ENCODE data around the gene NADK2.

Gene NADK2

DNA sequence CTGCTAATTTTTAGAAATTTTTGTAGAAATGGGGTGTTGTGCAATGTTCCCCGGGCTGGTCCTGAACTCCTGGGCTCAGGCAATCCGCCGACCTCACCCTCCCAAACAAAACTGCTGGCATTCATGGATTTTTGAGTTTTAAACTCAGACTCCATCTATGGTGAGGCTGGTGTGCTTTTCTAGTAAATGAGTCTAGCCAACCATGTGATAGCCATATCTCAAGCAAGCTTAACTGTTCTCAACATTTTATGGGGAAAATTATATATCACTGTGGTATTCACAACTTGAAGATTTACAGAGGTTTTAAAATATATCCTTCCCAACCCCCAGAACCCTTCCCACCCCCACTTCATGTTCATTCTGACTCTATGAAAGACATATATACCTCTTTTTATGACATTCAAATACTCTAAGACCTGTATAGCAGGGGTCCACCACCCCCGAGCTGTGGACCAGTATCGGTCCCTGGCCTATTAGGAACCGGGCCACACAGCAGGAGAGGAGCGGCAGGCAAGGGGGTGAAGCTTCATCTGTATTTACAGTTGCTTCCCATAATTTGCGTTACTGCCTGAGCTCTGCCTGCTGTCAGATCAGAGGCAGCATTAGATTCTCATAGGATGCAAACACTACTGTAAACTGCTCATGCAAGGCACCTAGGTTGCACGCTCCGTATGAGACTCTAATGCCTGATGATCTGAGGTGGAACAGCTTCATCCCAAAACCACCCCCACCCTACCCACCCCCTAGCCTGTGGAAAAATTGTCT lies 4.5 kb upstream of the NADK2 start:
- DNase-seq: no peak

GRCh38 chr5:36244076-36244475 lies 2.4 kb upstream of the NADK2 start:
- DNase-seq: no peak

GRCh38 chr5:36243653-36244052 lies 1.9 kb upstream of the NADK2 start:
- no peak for DNase-seq

GRCh38 chr5:36242534-36243485 lies 1.1 kb upstream of the NADK2 start:
- DNase-seq: peak in 1 of 2 experiments; percentile 22

DNA sequence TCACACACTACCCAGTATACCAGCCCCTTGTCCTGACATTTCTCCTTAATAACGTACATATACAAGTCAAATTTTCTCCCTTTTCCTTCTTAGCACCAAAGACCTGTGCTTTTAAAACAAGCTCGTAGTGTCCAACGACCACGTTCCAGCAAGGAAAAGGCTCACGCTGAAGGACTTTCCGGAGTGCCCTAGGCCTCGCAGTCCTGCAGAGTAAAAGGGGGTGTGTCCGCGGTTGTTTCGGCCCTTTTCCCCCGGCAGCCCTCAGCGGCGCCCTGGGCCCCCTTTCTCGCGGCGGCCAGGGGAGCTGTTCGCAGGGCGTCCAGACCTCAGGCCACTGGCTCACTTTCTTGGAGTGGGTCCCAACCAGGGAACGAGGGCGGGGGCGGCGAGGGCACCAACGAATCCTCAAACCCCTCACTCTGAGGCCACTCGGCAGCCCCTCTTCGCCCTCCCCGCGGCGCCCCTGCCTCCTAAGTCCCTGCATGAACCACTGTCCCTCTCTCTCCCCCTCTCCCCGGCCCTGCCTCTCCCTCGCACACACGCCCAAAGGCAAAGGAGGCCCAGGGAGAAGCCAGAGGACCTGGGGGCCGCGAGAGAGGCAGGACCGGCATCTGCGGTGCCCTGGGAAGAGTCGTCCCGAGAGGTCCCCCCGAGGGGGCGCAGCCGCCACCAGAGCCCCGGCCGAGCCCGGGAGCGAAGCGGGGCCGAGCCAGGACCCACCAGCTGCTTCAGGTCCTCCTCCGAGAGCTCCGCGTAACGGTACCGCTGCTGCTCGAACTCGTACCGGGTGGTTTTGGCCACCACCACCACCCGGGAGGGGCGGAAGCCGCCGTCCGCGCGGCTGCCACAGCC lies 720 bp downstream of the NADK2 start:
- DNase-seq: peak; percentile 41 to 47

- no peak for DNase-seq
These were observed 2.1 kb downstream of the NADK2 start for GRCh38 chr5:36239370-36240293.

GRCh38 chr5:36238502-36239295 lies 3.0 kb downstream of the NADK2 start:
- DNase-seq: no peak

- DNase-seq: no peak
These were observed 4.0 kb downstream of the NADK2 start for GRCh38 chr5:36237751-36238150.

- no peak for DNase-seq
These were observed 4.9 kb downstream of the NADK2 start for GRCh38 chr5:36236801-36237200.

DNA sequence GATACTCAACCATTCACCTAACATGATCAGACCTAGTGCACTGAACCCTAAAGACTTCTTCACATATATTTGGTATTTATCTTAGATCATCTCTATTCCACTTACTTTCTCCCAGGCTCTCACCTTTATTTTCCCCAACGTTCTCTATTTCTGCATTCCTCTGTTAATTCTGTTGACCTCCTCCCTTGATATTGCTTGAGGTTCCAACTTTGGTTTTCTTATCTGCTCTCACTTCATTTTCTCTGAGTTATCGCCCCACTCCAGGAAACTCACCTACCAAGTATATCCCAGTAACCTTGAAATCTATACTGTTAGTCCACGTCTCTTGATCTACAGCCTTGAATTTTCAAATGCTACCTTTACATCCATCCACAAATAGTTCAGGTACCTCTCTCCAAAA lies 9.2 kb downstream of the NADK2 start:
- DNase-seq: no peak

DNA sequence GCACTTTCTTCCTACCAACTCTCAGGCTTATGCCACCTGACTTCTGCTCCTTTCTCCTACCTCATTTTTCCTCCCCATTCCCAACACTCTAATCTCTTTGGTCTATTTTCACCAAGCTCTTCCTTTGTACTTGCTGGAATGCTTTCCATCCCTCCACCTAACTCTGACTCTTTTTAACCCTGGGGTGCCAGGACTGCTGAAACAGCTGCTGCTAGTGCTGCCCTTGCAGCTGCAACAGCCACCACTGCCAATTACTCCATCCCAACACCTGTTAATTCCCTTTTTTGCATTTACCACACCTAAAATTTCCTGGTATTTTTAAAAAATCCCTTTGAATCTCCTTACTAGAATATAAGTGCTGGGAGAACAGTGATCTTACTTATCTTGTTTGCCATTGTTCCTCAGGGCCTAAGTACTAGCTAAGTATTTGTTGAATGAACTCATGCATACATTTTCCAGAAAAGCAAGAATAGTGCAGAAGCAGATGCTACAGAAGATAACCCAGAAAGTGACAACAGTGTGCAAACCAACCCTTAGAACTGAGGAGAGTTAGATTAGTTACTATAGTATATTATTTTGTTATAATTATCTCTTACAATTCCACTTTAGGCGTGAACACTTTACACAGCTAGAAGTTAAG lies 11.5 kb downstream of the NADK2 start:
- no peak for DNase-seq

DNA sequence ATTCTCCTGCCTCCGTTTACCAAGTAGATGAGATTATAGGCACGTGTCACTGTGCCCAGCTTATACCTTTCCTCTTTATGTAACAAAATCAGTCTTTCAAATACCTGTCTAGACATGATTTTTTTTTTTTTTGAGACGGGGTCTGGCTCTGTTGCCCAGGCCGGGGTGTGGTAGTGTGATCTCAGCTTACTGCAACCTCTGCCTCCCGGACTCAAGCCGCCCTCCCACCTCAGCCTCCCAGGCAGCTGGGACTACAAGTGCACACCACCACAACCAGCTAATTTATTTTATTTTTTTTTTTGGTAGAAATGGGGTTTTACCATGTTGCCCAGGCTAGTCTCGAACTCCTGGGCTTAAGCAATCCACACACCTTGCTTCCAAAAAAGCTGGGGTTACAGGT lies 13.2 kb downstream of the NADK2 start:
- DNase-seq: no peak

DNA sequence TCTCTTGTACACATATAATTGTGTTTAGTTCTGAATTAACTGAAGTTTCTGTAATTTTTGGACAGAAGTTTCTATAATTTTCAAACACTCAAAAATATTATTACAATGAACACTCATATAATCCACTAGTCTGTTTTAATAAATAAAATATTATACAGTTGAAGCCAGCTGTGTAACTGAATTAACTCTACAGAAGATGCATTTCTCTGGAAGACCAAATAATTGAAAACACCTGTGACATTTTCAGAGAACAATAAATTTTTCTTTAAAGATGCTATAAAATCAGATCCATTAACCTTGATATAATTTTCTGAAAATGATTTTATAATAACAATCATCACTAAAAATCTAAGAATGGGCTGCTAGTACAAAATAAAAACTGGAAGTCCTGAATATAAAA lies 14.7 kb downstream of the NADK2 start:
- DNase-seq: no peak

GRCh38 chr5:36222620-36223019 lies 19.1 kb downstream of the NADK2 start:
- DNase-seq: no peak

DNA sequence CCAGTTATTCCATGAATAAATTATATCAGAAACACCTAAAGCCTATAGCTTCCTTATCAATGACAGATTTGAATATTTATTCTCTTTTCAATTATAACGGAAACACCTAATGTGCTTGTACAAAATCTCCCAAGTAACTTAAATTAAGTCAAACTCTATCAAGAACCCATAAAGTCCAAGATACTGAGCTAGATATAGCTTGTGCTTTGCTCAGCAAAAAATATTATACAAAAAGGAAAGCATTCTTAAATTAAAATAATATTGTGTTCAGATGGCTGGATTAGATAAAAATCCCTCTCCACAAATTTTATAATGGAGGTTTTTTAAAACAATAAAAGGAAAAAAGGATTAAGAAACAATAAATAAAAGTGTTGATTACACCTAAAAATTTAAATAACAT lies 23.7 kb downstream of the NADK2 start:
- DNase-seq: no peak

- DNase-seq: no peak
These were observed 24.2 kb downstream of the NADK2 start for GRCh38 chr5:36217567-36217966.

DNA sequence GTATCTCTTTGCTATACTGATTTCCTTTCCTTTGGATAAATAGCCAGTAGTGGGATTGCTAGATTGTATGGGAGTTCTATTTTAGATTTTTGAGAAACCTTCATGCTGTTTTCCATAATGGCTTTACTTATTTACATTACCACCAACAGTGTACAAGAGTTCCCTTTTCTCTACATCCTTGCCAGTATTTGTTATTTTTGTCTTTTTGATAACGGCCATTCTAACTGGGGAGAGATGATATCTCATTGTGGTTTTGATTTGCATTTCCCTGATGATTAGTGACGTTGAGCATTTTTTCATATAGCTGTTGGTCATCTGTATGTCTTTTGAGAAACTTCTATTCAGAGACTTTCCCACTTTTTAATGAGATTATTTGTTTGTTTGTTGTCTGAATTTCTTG lies 25.8 kb downstream of the NADK2 start:
- no peak for DNase-seq

DNA sequence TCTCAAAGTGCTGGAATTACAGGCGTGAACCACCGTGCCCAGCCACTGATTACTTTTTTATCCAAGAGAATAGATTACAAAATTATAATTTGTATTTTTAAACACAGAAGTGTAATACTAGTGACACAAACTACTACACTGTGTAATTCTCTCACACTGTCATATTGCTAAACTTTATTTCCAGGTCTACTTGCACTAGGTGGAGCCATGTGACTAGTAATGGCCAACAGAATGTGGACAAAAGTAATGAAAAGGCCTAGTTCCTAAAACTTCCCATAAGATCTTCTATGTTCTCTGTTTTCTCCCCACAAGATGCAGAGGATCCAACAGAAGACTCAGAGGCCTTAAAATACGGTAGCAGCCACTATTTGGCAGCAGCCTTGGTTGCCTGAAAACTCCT lies 27.3 kb downstream of the NADK2 start:
- no peak for DNase-seq

DNA sequence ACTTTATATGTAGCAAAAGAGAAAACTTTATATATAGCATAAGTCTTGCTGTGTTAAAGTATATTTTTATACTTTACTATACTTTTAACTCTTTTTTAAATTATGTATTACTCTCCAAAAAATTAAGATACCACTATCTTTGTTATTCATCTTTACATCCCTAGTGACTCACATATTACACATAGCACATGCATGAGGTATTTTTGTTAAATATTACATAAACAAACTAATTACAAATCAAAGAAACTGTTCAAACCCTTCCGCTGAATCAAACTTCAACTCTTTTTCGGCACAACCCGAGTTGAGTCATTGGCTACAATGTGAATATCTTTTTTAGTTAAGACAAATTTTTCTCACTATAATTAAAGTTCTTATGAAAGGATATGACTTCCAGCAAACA lies 32.1 kb downstream of the NADK2 start:
- DNase-seq: no peak

DNA sequence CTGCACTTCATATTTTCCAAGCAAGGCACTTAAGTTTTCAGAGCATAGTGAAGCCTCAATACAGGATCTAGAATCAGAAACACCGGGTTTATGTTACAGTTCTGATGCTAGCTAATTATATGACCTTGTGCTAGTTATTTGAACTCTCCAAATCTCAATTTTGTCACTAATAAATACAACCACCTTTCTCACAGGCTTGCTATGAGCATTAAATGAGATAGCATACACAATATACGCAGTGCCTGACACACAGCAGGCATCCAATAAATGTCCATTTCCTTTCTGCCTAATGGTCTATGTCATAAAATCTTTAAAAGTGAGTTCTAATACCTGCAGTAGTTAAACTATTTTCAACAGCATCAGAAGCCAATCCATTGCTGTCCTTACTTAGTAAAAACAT lies 32.9 kb downstream of the NADK2 start:
- no peak for DNase-seq

- no peak for DNase-seq
These were observed 34.8 kb downstream of the NADK2 start for GRCh38 chr5:36206913-36207312.

Measured in activated CD4-positive, alpha-beta T cell treated with anti-CD3 and anti-CD28 coated beads, Interleukin-2, amount 50 U/mL, for 48 hours (primary cell).